GM12801 (cell line): ENCODE data around the gene LINGO3.

Experiments used
- TF ChIP-seq, protein P1 (sequence below): IDR thresholded peaks from one replicate; pipeline ENCODE4 v1.5.1; 2011; ENCODE audit warnings: control low read depth; ENCODE audit not compliant: insufficient read length; ENCODE audit errors: extremely low read depth

LINGO3 gene

DNA sequence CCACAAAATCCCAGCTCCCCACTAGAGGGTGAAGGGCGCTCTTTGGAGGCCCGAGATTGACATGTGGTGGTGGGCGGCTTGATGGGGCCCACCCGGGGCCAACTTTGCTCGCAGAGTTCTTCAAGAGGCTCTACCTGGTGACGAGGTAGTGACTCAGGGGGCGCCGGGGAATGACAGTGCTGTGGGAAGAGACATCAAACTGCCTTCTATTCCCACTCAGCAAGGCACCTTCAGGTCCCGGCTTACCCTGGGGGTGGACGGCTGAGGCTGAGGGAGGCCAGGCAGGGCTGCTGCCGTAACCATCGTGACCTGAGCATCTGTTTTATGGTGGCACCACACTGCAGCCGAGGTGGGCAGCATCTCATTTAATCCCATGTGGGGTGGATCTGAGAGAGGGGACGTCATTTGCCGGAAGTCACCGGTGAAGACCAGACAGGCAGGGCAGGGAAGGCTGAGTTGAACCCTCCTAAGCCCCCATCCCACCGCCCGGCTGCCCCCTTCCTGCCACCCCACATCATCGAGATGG is 1.6 kb downstream of the LINGO3 start:
- TF ChIP-seq, protein P1, sequence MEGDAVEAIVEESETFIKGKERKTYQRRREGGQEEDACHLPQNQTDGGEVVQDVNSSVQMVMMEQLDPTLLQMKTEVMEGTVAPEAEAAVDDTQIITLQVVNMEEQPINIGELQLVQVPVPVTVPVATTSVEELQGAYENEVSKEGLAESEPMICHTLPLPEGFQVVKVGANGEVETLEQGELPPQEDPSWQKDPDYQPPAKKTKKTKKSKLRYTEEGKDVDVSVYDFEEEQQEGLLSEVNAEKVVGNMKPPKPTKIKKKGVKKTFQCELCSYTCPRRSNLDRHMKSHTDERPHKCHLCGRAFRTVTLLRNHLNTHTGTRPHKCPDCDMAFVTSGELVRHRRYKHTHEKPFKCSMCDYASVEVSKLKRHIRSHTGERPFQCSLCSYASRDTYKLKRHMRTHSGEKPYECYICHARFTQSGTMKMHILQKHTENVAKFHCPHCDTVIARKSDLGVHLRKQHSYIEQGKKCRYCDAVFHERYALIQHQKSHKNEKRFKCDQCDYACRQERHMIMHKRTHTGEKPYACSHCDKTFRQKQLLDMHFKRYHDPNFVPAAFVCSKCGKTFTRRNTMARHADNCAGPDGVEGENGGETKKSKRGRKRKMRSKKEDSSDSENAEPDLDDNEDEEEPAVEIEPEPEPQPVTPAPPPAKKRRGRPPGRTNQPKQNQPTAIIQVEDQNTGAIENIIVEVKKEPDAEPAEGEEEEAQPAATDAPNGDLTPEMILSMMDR: no peak

DNA sequence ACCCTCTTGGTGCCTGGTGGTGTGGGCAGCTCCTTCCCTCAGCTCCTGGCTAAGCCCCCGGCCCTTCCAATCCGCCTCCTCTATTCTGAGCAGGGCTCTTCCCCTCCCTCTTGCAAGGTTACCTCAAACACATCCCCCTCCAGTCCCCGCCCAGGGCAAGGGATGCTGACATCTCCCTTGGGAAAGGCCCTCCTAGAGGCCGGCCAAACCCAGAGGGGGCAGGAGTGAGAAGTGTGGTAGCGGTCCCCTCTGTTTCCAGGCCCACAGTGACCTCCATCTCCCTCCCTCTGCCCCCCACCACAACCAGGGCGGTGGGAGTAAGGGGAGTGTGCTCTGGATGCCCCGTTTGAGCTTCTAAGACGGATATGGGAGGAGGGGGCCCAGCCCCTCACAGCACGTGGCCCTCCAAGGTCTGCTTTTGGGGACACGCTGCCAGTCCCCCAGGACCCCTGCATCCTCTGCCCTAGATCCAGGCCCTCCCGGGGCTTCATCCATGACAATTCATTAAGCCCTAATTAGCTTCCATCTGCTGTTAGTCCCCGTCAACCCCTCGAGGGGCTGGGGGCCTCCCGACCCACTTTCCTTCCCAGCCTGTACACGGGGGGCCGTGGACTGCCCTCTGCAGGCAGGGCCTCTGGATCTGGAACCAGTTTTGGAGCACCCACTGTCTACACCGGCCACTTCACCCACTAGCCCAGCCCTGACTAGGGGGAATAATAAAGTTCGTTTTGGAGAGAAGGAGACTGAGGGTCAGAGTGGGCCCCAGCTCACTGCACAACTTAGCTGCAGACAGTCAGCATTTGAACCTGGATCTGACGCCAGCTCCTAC is 2.3 kb downstream of the LINGO3 start:
- TF ChIP-seq, protein P1: no peak

DNA sequence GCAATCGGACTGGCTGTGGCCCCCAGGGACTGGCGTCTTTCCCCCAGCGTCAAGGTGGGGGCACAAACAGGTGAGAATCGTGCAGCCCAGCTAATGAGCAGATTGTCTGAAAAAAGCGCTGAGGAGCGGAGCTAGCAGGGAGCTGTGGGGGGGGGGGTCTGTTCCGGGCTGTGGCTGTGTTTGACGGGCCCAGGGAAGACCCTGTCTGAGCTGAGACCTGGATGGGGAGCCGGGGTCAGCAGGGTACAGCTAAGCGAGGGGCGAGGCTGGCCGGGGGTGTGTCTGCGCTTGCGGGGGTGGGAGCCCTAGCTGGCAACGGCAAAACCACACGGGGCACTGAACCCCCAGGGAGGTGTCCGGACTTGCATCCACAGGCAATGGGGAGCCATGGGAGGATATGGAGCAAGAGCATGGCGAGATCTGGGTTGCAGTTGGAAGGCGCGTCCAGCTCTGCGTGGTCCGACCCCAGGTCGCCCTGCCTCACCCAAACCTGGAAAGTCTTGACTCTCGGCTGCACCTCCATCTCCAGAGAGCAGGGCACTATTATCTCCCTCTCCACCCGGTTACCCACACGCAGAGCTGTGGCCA is 4.6 kb downstream of the LINGO3 start:
- TF ChIP-seq, protein P1: no peak

DNA sequence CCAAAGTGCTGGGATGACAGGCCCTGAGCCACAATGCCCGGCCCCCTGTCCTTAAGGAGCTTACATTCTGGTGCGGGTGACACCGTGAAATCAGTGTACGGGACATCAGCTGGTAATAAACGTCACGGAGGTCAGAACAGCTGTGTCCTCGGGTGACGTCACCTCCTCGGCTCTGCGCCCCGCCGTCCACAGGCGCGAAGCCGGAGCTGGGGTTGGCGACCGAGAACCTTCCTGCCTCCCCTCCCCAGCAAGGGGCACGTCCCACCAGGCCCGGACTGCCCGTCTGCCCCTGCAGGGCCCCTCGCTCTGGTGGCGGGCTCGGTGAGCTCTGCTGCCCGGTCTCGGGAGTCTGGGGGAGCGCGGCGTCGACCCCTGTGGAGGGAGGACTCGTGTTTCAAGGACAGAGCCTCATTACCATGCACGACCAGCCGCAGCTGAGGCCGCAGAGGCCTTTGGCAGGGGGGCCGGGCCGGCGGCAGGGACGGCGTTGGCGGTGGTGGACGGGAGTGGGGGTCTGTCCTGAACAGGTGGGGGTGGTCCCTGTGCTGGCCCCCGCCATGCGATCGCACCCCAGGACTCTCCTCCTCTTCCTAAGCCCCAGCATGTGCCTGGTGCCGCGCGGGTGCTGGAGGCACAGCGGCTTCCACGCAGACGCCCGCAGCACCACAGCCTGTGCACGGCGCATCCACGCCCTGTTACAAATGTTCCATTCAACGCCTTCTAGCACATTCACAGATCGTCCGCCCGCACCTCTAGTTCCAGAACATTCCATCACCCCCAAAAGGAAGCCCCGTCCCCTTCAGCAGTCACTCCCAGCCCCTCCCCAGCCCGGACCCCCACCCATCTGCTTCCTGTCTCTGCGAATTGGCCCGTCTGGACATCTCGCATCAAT is 5.4 kb downstream of the LINGO3 start:
- TF ChIP-seq, protein P1: no peak

DNA sequence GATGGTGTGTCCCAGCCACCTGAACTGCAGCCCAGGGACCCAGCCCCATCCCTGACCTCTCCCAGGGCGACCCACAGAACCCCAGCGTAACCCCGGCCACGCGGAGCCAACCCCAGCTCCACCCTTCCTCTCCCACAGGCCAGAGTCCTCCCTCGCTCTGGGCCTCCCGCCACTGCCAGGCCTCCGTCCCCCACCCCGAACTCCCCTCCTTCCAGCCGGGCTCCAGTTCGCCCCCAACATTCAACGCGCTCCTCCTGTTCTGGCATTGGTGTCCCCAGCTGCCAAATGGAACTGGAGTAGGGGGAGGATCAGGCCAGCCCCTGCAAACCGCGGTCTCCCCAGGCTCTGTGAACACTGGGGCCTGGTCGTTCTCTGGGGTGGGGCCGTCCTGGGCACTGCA is 7.4 kb downstream of the LINGO3 start:
- TF ChIP-seq, protein P1: no peak

DNA sequence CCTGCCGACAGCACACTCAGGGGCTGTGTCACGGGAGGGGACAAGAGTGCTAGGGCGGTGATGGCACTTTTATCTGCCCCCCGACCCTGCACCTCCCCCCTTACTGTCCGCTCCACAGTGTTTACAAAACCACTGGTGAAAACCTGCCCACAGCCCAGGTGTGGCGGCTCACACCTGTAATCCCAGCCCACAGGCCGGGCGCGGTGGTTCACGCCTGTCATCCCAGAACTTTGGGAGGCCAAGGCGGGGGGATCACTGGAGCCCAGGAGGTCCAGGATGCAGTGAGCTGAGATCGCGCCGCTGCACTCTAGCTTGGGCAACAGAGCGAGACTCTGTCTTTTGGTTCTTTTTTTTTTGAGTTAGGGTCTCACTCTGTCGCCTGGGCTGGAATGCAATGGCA is 11.8 kb downstream of the LINGO3 start:
- TF ChIP-seq, protein P1: no peak

DNA sequence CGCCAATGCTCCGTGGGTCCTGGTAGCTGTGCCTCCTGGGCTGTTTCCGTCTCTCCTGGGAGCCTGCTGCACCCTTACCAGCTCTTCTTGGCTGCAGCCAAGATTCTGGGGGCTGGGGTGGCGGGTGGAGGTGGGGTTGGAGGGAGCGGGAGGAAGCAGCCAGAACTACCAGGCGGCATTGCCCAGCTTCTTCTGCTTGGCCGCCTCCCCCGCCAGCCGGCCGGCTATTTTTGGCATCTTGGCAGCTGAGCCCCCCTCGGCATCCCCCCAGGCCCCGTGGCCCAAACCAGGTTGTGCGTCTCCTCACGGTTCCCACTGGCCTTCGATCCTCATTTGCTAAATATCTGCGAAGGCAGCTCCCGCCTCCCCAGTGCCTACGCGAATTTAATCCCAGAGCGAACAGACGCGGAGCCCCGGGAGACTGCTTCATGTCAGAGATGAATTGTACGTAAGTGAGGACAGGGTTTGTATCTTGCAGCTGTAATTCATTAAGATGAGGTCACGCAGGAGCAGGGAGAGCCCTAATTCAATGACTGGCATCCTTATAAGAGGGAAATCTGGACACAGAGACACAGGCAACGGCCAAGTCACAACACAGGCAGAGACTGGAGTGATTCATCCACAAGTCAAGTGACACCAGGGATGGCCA is 13.1 kb downstream of the LINGO3 start:
- TF ChIP-seq, protein P1: no peak
